HUES64 (cell line): Measurements from ENCODE around the gene CTLA4. TPM values are rescaled to one million over a fixed set of nuclear protein-coding genes. Genes with fewer than 3 reads are reported as not detected.

Experiments used
- H3K27ac ChIP-seq: 2 replicates; pipeline ENCODE4 v1.7.0; 2013; ENCODE audit warnings: low read depth, low read length, inconsistent platforms
- H3K27me3 ChIP-seq: 2 replicates; pipeline ENCODE4 v1.6.1; 2013; ENCODE audit warnings: mild to moderate bottlenecking, low read length; ENCODE audit not compliant: insufficient read depth
- H3K36me3 ChIP-seq: 2 replicates; pipeline ENCODE4 v1.6.1; 2013; ENCODE audit warnings: mild to moderate bottlenecking, low read length; ENCODE audit not compliant: insufficient read depth
- H3K4me1 ChIP-seq: 2 replicates; pipeline ENCODE4 v1.6.1; 2013; ENCODE audit warnings: mild to moderate bottlenecking, low read length, moderate library complexity; ENCODE audit not compliant: insufficient read depth
- H3K4me3 ChIP-seq: 2 replicates; pipeline ENCODE4 v1.5.1; 2013; ENCODE audit warnings: mild to moderate bottlenecking, low read length, moderate library complexity
- H3K9ac ChIP-seq: 2 replicates; pipeline ENCODE4 v1.6.1; 2013; ENCODE audit warnings: mild to moderate bottlenecking, low read depth, low read length
- H3K9me3 ChIP-seq: 2 replicates; pipeline ENCODE4 v1.6.1; 2013; ENCODE audit warnings: low read depth, low read length; ENCODE audit not compliant: insufficient read depth
- WGBS: fragments of 150-250, 120-280 bp; methylation state at CpG from one replicate; pipeline ENCODE4 v1.1.7; 2013; ENCODE audit warnings: missing lambda C conversion rate; 5-methylcytosine and 5-hydroxymethylcytosine counted together
- polyA plus RNA-seq, 2 experiments: library from polyadenylated mRNA; stranded (reverse); fragments of 50-300 nt; gene quantifications; one replicate each; pipeline ENCODE4 v1.2.3, GENCODE V29; 2013

CTLA4 gene
- not detected for polyA plus RNA-seq (2013, experiment 1 of 2)
- not detected for polyA plus RNA-seq (2013, experiment 2 of 2)

- 98% methylated on average over 3 of the region's 6 CpGs for WGBS
- Histone ChIP-seq H3K36me3 (no peaks in the 10 kb centered on the region), H3K27me3 (no peaks in the 10 kb centered on the region), H3K4me1 (no peaks in the 10 kb centered on the region), H3K4me3 (no peak within 1 kb of the TSS), H3K9ac (no peak within 1 kb of the TSS), H3K9me3 (no peaks in the 10 kb centered on the region), H3K27ac (no peak within 1 kb of the TSS)
Observed at GRCh38 chr2:203867561-203868200, at the start of gene CTLA4. CTLA4 (plus strand) TSS chr2:203867771; CDS start chr2:203867943, 172 bp downstream.

- Histone ChIP-seq H3K27me3 (no peaks in the 10 kb centered on the region), H3K9ac (no peak overlapping the region), H3K4me3 (no peak overlapping the region), H3K4me1 (no peaks in the 10 kb centered on the region), H3K36me3 (no peaks in the 10 kb centered on the region), H3K9me3 (no peaks in the 10 kb centered on the region), H3K27ac (no peak overlapping the region)
- 93% methylated on average over 2 of the region's 2 CpGs for WGBS
Observed at GRCh38 chr2:203818656-203819055, 48.9 kb upstream of the CTLA4 start.

- H3K9me3 ChIP-seq, result no peaks in the 10 kb centered on the region
- H3K36me3 ChIP-seq, result no peaks in the 10 kb centered on the region
- no peaks in the 10 kb centered on the region for H3K4me1 ChIP-seq
- no peak overlapping the region for H3K9ac ChIP-seq
- H3K4me3 ChIP-seq, result no peak overlapping the region
- no peaks in the 10 kb centered on the region for H3K27me3 ChIP-seq
- WGBS, result 93% methylated on average over 13 of the region's 14 CpGs
- H3K27ac ChIP-seq, result no peak overlapping the region
Observed at GRCh38 chr2:203819434-203820133, 48.0 kb upstream of the CTLA4 start.

- 97% methylated on average over 2 of the region's 2 CpGs for WGBS
- Histone ChIP-seq H3K36me3 (no peaks in the 10 kb centered on the region), H3K4me1 (no peaks in the 10 kb centered on the region), H3K27ac (no peak overlapping the region), H3K9ac (no peak overlapping the region), H3K4me3 (no peak overlapping the region), H3K9me3 (no peaks in the 10 kb centered on the region), H3K27me3 (no peaks in the 10 kb centered on the region)
Observed at GRCh38 chr2:203820969-203821368, 46.6 kb upstream of the CTLA4 start.

GRCh38 chr2:203822240-203822639 is 45.3 kb upstream of the CTLA4 start:
- 92% methylated on average over 6 of the region's 6 CpGs for WGBS

GRCh38 chr2:203823173-203823572 is 44.4 kb upstream of the CTLA4 start:
- H3K36me3 ChIP-seq, result no peaks in the 10 kb centered on the region
- H3K4me1 ChIP-seq, result no peaks in the 10 kb centered on the region
- no peaks in the 10 kb centered on the region for H3K9me3 ChIP-seq
- no peak overlapping the region for H3K4me3 ChIP-seq
- H3K9ac ChIP-seq, result no peak overlapping the region
- no peaks in the 10 kb centered on the region for H3K27me3 ChIP-seq
- no peak overlapping the region for H3K27ac ChIP-seq
- WGBS, result 100% methylated on average over 1 of the region's 3 CpGs

More at GRCh38 chr2:203822240-203822639, 45.3 kb upstream of the CTLA4 start:
- no peaks in the 10 kb centered on the region for H3K27me3 ChIP-seq
- H3K27ac ChIP-seq, result no peak overlapping the region
- H3K9ac ChIP-seq, result no peak overlapping the region
- H3K4me3 ChIP-seq, result no peak overlapping the region
- H3K4me1 ChIP-seq, result no peaks in the 10 kb centered on the region
- H3K9me3 ChIP-seq, result no peaks in the 10 kb centered on the region
- H3K36me3 ChIP-seq, result no peaks in the 10 kb centered on the region

GRCh38 chr2:203824057-203824456 is 43.5 kb upstream of the CTLA4 start:
- H3K4me3 ChIP-seq, result no peak overlapping the region
- 90% methylated on average over 4 of the region's 4 CpGs for WGBS
- no peaks in the 10 kb centered on the region for H3K27me3 ChIP-seq
- H3K9me3 ChIP-seq, result no peaks in the 10 kb centered on the region
- no peaks in the 10 kb centered on the region for H3K36me3 ChIP-seq
- H3K27ac ChIP-seq, result no peak overlapping the region
- no peak overlapping the region for H3K9ac ChIP-seq
- H3K4me1 ChIP-seq, result no peaks in the 10 kb centered on the region

- Histone ChIP-seq H3K27me3 (no peaks in the 10 kb centered on the region), H3K4me3 (no peak overlapping the region), H3K4me1 (no peaks in the 10 kb centered on the region), H3K9ac (no peak overlapping the region), H3K27ac (no peak overlapping the region), H3K9me3 (no peaks in the 10 kb centered on the region), H3K36me3 (no peaks in the 10 kb centered on the region)
- WGBS, result 95% methylated on average over 3 of the region's 3 CpGs
Observed at GRCh38 chr2:203824603-203825002, 43.0 kb upstream of the CTLA4 start.

GRCh38 chr2:203826704-203827103 is 40.9 kb upstream of the CTLA4 start:
- no peak overlapping the region for H3K9ac ChIP-seq
- H3K4me1 ChIP-seq, result no peaks in the 10 kb centered on the region
- no peaks in the 10 kb centered on the region for H3K9me3 ChIP-seq
- H3K36me3 ChIP-seq, result no peaks in the 10 kb centered on the region
- no peak overlapping the region for H3K4me3 ChIP-seq
- no peaks in the 10 kb centered on the region for H3K27me3 ChIP-seq
- 90% methylated on average over 1 of the region's 1 CpG for WGBS
- H3K27ac ChIP-seq, result no peak overlapping the region

GRCh38 chr2:203830304-203831055 is 37.1 kb upstream of the CTLA4 start:
- WGBS, result 95% methylated on average over 9 of the region's 9 CpGs
- no peak overlapping the region for H3K9ac ChIP-seq

GRCh38 chr2:203835420-203835819 is 32.2 kb upstream of the CTLA4 start:
- H3K9me3 ChIP-seq, result no peaks in the 10 kb centered on the region
- 92% methylated on average over 6 of the region's 6 CpGs for WGBS

More at GRCh38 chr2:203830304-203831055, 37.1 kb upstream of the CTLA4 start:
- no peaks in the 10 kb centered on the region for H3K27me3 ChIP-seq
- no peaks in the 10 kb centered on the region for H3K4me1 ChIP-seq
- H3K9me3 ChIP-seq, result no peaks in the 10 kb centered on the region
- no peak overlapping the region for H3K27ac ChIP-seq
- H3K4me3 ChIP-seq, result no peak overlapping the region
- no peaks in the 10 kb centered on the region for H3K36me3 ChIP-seq

More at GRCh38 chr2:203835420-203835819, 32.2 kb upstream of the CTLA4 start:
- Histone ChIP-seq H3K36me3 (no peaks in the 10 kb centered on the region), H3K9ac (no peak overlapping the region), H3K4me3 (no peak overlapping the region), H3K27me3 (no peaks in the 10 kb centered on the region), H3K27ac (no peak overlapping the region), H3K4me1 (peaks cover 6% of the 10 kb centered on the region; the same call in 1 of the 2 replicates)
